HEK293T (cell line): Measurements from ENCODE around the gene PTPRG.

ENCODE experiments used
- FOXA1 ChIP-seq: fragments of 450-650 bp; IDR thresholded peaks from 2 replicates; pipeline ENCODE4 v1.6.1; 2016; ENCODE audit warnings: mild to moderate bottlenecking
- FOXK2 ChIP-seq: fragments of 450-650 bp; IDR thresholded peaks from 2 replicates; pipeline ENCODE4 v1.6.1; 2016; ENCODE audit warnings: mild to moderate bottlenecking
- FOXM1 ChIP-seq: fragments of 450-650 bp; IDR thresholded peaks from 2 replicates; pipeline ENCODE4 v1.6.1; 2017; ENCODE audit warnings: mild to moderate bottlenecking, borderline replicate concordance
- HDGF ChIP-seq: fragments of 450-650 bp; IDR thresholded peaks from 2 replicates; pipeline ENCODE4 v1.6.1; 2017; ENCODE audit warnings: antibody characterized with exemption, borderline replicate concordance
- L3MBTL2 ChIP-seq: fragments of 450-650 bp; conservative IDR thresholded peaks from 2 replicates; pipeline ENCODE4 v1.6.1; 2016; ENCODE audit warnings: mild to moderate bottlenecking
- NFRKB ChIP-seq: fragments of 450-650 bp; IDR thresholded peaks from 2 replicates; pipeline ENCODE4 v1.6.1; 2016; ENCODE audit warnings: mild to moderate bottlenecking, moderate library complexity
- SUZ12 ChIP-seq: fragments of 450-650 bp; IDR thresholded peaks from 2 replicates; pipeline ENCODE4 v1.6.1; 2016; ENCODE audit warnings: mild to moderate bottlenecking
- TARDBP ChIP-seq: fragments of 450-650 bp; IDR thresholded peaks from 2 replicates; pipeline ENCODE4 v1.6.1; 2016

GRCh38 chr3:61985020-61985419 lies 423.6 kb downstream of the PTPRG start:
- TF ChIP-seq FOXA1 (no peak), FOXK2 (no peak), L3MBTL2 (no peak), NFRKB (no peak), TARDBP (no peak), FOXM1 (no peak), SUZ12 (no peak), HDGF (no peak)
